Measurements from ENCODE around the gene CD2AP.

- TF ChIP-seq POLR2AphosphoS5 (IDR thresholded peaks at IDR 0.05) (no peak), EP300 (IDR thresholded peaks at IDR 0.05; ENCODE audit: low read depth) (no peak)
These were observed 1.5 kb downstream of the CD2AP start for GRCh38 chr6:47479140-47479508.

Data from transverse colon (tissue), 3 donors.